Lung (tissue), 12 donors: ENCODE data around the gene HMG20B. TPM values are rescaled to one million over a fixed set of nuclear protein-coding genes. Genes with fewer than 3 reads are reported as not detected.
A peak's percentile ranks its signal among the peaks of the same experiment; 100 is the strongest.

Experiments
- ATAC-seq: fragments of 200-7000 bp; cut with Tn5 transposase; one replicate; pipeline ENCODE4 v1.9.1; 2020; ENCODE audit warnings: moderate number of reproducible peaks; ENCODE audit not compliant: insufficient read depth, low FRiP score
- DNase-seq, 3 donors: peaks; one replicate each; pipeline ENCODE4 v3.0.0-alpha.2; 2013 to 2017
- H3K27ac ChIP-seq, 2 donors: one replicate each; pipeline ENCODE4 v1.5.1; 2013; ENCODE audit warnings: mild to moderate bottlenecking in 2 of 2, moderate library complexity in 2 of 2, control low read depth in 1 of 2, inconsistent platforms in 1 of 2, low read depth in 1 of 2, low read length in 1 of 2
- H3K27me3 ChIP-seq, 3 donors: one replicate each; pipeline ENCODE4 v1.5.1; 2013; ENCODE audit warnings: low read length in 2 of 3; ENCODE audit not compliant: control insufficient read depth in 3 of 3, insufficient read depth in 3 of 3
- H3K36me3 ChIP-seq, 4 donors: one replicate each; pipeline ENCODE4 v1.5.1; 2013; ENCODE audit warnings: low read length in 4 of 4, mild to moderate bottlenecking in 1 of 4, moderate library complexity in 1 of 4; ENCODE audit not compliant: control insufficient read depth in 4 of 4, insufficient read depth in 4 of 4
- H3K4me1 ChIP-seq, 5 donors: one replicate each; pipeline ENCODE4 v1.5.1; 2013; ENCODE audit warnings: low read length in 5 of 5, mild to moderate bottlenecking in 2 of 5, moderate library complexity in 1 of 5; ENCODE audit not compliant: control insufficient read depth in 5 of 5, insufficient read depth in 5 of 5
- H3K4me3 ChIP-seq: one replicate; pipeline ENCODE4 v1.5.1; 2013; ENCODE audit warnings: mild to moderate bottlenecking, control low read depth, moderate library complexity
- H3K9ac ChIP-seq, 2 donors: one replicate each; pipeline ENCODE4 v1.5.1; 2013; ENCODE audit warnings: low read length in 2 of 2, control low read depth in 1 of 2; ENCODE audit not compliant: insufficient read depth in 1 of 2
- H3K9me3 ChIP-seq, 4 donors: one replicate each; pipeline ENCODE4 v1.5.1; 2013; ENCODE audit warnings: low read length in 3 of 4, mild to moderate bottlenecking in 1 of 4, moderate library complexity in 1 of 4; ENCODE audit not compliant: control insufficient read depth in 4 of 4, insufficient read depth in 3 of 4
- WGBS, 2 donors: extraction: QIAGEN DNeasy Blood & Tissue Kit; methylation state at CpG; one replicate each; pipeline ENCODE4 v1.1.7; 2013; 5-methylcytosine and 5-hydroxymethylcytosine counted together
- polyA plus RNA-seq, 2 donors: library from polyadenylated mRNA; stranded (reverse); fragments of 200-250 nt; gene quantifications; one replicate each; pipeline ENCODE4 v1.2.1, GENCODE V29; 2013
- total RNA-seq, 2 donors: library from RNA; depleted of rRNA in 1 of 2; stranded (reverse); fragments of >200 nt in 1 of 2; gene quantifications; one replicate each; pipeline ENCODE4 v1.2.1, GENCODE V29; 2014 to 2021
- TF ChIP-seq, protein P1 (sequence below): IDR thresholded peaks from 2 replicates; pipeline ENCODE4 v1.5.1; 2012; ENCODE audit warnings: mild to moderate bottlenecking; ENCODE audit errors: control extremely low read depth, extremely low read depth
- donor health status: control.
- donor health status: control.
- donor health status: Bipolar disorder and iron deficiency.
- donor health status: healthy.
- donor health status: DM: yes; HTN: yes; CAD: no.

HMG20B gene
- total and polyA plus RNA-seq, 4 donors: 51.1 to 93.4 (median 75.8) TPM

DNA sequence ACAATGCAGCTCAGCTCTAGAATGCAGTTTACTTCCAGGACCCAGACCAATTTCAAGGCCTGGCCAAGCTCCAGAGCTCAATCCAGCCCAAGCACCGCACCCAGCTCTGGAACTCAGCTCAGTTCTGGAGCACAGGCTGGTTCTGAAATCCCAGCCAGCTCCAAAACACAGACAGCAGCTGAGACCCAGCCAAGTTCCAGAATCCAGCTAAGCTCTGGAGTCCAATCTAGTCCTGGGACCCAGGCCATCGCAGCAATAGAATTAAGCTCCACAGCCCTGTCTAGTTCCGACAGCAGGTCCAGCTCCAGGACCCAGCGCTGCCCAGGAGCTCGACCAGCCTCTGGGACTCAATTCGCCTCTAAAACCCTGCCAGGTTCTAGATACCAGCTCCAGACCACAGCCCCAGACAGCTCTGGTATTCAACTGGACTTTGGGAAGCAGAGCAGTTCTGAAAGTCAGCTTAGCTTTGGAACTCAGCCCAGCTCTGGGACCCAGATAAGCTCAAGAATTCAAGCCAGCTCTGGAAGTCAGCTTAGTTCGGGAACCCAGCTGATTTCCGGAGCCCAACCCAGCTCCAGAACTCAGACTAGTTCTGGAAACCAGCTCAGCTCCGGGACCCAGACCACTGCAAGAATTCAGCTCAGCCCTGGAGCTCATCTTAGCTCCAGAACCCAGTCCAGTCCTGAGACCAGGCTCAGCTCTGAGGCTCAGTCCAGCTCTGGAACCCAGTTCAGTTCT is 19.3 kb downstream of the HMG20B start:
- no peak overlapping the region for H3K27ac ChIP-seq

DNA sequence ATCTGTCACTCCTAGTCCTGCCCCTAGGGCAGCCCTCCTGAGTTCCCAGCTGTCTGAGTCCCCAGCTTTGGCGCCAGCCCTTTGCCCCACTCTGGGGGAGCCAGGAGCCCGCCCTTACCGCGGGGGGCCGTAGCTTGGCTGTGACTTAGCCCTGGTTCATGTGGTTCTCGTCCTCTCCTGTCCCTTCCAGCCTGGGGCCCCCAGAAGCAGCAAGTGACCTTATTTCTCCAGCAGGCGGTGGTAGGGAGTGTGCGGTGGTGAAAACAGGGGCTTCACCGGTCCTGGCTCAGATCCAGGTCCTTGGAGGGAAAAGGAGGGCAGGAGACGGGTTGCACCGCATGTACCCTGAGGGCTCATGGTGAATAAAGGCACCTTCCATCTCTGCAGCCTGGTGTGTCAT is 20.4 kb downstream of the HMG20B start:
- no peaks in the 10 kb centered on the region for H3K4me1 ChIP-seq
- H3K36me3 ChIP-seq: peaks cover 0 to 7% (median 0%) of the 10 kb centered on the region in 4 donors
- H3K9me3 ChIP-seq: no peaks in the 10 kb centered on the region
- H3K9ac ChIP-seq: no peak overlapping the region
- DNase-seq (no peak), ATAC-seq (no peak)
- H3K27ac ChIP-seq: no peak overlapping the region
- TF ChIP-seq, protein P1, sequence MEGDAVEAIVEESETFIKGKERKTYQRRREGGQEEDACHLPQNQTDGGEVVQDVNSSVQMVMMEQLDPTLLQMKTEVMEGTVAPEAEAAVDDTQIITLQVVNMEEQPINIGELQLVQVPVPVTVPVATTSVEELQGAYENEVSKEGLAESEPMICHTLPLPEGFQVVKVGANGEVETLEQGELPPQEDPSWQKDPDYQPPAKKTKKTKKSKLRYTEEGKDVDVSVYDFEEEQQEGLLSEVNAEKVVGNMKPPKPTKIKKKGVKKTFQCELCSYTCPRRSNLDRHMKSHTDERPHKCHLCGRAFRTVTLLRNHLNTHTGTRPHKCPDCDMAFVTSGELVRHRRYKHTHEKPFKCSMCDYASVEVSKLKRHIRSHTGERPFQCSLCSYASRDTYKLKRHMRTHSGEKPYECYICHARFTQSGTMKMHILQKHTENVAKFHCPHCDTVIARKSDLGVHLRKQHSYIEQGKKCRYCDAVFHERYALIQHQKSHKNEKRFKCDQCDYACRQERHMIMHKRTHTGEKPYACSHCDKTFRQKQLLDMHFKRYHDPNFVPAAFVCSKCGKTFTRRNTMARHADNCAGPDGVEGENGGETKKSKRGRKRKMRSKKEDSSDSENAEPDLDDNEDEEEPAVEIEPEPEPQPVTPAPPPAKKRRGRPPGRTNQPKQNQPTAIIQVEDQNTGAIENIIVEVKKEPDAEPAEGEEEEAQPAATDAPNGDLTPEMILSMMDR: no peak
- peaks cover 0 to 5% (median 2%) of the 10 kb centered on the region in 3 donors for H3K27me3 ChIP-seq
- 53 to 58% methylated on average over 11 of the region's 11 CpGs for WGBS, 2 donors
- H3K4me3 ChIP-seq: no peak overlapping the region

More for the DNA sequence above, 19.3 kb downstream of the HMG20B start:
- DNase-seq (peak in 1 of 3 donors; percentile 10), ATAC-seq (no peak)
- WGBS, 2 donors: 89 to 91% methylated on average over 9 of the region's 9 CpGs
- H3K4me1 ChIP-seq: no peaks in the 10 kb centered on the region
- H3K9me3 ChIP-seq: no peaks in the 10 kb centered on the region
- peaks cover 0 to 5% (median 0%) of the 10 kb centered on the region in 4 donors for H3K36me3 ChIP-seq
- H3K27me3 ChIP-seq: peaks cover 0 to 5% (median 2%) of the 10 kb centered on the region in 3 donors
- TF ChIP-seq, protein P1: no peak
- H3K4me3 ChIP-seq: no peak overlapping the region
- H3K9ac ChIP-seq: no peak overlapping the region

DNA sequence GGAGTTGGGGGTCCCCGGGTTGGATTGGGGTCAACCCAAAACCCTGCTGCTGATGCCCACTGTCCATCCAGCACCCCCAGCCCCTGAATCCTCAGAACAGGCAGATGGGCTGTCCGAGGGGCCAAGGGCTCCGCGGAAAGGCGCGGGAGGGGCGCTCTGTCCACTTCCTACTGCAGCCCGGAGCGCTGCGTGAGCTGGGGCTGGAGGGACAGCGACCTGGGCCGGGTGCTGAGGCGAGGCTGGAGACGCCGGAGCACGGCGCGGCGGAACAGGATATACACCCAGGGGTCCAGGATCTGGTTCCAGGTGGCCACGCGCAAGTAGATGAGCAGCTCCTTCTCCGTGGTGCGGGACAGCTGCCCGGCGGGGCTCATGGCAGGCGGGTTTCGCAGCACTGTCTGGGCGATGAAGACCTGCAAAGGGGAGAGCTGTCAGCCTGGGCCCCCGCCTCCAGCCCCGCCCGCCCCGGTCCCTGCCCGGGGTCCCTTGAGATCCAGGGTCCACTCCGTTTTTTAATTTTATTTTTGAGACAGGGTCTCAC is 22.8 kb downstream of the HMG20B start:
- Histone ChIP-seq H3K4me3 (no peak overlapping the region), H3K27me3 (peaks cover 0 to 5% (median 2%) of the 10 kb centered on the region in 3 donors), H3K4me1 (no peaks in the 10 kb centered on the region), H3K27ac (no peak overlapping the region), H3K9ac (no peak overlapping the region), H3K36me3 (peaks cover 0 to 11% (median 0%) of the 10 kb centered on the region in 4 donors), H3K9me3 (peaks cover 0 to 2% (median 0%) of the 10 kb centered on the region in 4 donors)
- TF ChIP-seq, protein P1: no peak
- WGBS, 2 donors: 86 to 90% methylated on average over 30 to 34 of the region's 34 CpGs
- DNase-seq (no peak), ATAC-seq (no peak)
